ENCODE results near the gene SPATS2.

SPATS2 gene

DNA sequence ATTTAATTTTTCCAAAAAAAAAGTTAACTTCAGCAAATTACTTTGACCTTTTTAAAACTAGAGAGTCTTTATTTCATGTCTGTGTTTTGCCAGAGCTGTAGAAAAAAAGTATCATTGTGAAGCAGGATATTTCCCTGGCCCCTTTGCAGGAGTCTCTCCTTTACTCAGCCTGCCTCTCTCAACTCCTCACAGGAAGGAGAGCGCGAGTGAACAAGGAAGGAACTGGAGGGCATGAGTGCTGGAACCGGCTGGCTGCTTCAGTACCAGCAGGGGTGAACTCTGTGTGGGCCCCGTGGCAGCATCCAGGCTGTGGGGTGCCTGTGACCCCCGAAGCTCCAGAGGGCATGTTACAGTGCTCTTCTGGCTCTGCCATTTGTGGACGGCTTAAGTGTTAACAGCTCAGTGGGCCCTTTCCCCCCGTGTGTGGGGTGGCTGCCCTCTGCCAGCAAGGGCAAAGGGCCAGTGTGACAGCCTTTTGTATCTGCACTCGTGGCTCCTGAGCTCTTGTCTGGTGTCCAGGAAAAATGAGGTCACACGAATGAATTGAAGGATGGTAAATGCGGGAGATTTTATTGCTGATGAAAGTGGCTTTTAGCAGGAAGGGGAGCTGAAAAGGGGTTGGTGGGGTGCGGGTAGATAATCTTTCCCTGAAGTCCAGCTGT, 95.0 kb downstream of the SPATS2 start:
- TF ChIP-seq, protein P1, sequence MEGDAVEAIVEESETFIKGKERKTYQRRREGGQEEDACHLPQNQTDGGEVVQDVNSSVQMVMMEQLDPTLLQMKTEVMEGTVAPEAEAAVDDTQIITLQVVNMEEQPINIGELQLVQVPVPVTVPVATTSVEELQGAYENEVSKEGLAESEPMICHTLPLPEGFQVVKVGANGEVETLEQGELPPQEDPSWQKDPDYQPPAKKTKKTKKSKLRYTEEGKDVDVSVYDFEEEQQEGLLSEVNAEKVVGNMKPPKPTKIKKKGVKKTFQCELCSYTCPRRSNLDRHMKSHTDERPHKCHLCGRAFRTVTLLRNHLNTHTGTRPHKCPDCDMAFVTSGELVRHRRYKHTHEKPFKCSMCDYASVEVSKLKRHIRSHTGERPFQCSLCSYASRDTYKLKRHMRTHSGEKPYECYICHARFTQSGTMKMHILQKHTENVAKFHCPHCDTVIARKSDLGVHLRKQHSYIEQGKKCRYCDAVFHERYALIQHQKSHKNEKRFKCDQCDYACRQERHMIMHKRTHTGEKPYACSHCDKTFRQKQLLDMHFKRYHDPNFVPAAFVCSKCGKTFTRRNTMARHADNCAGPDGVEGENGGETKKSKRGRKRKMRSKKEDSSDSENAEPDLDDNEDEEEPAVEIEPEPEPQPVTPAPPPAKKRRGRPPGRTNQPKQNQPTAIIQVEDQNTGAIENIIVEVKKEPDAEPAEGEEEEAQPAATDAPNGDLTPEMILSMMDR (IDR thresholded peaks at IDR 0.05; ENCODE audit: borderline replicate concordance, insufficient read depth, low read depth, low read length): no peak
- no peak overlapping the region for H3K4me3 ChIP-seq (ENCODE audit: low read depth, low read length)

DNA sequence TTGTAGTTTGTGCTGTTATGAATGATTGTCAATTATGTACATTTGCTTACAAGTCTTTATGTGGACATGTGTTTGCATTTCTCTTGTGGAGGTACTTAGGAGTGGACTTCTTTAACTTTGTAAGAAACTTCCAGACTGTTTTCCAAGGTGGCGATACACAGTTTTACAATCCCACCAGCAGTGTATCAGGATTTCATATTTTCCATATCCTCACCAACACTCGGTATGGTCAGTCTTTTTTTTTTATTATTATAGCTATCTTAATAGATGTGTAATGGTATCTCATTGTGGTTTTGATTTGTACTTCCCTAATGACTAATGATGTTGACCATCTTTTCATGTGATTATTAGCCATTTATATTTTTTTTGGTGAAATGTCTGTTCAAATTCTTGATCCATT, 97.9 kb downstream of the SPATS2 start:
- H3K4me3 ChIP-seq (ENCODE audit: low read depth, low read length): no peak overlapping the region
- TF ChIP-seq, protein P1 (IDR thresholded peaks at IDR 0.05; ENCODE audit: borderline replicate concordance, insufficient read depth, low read depth, low read length): no peak

DNA sequence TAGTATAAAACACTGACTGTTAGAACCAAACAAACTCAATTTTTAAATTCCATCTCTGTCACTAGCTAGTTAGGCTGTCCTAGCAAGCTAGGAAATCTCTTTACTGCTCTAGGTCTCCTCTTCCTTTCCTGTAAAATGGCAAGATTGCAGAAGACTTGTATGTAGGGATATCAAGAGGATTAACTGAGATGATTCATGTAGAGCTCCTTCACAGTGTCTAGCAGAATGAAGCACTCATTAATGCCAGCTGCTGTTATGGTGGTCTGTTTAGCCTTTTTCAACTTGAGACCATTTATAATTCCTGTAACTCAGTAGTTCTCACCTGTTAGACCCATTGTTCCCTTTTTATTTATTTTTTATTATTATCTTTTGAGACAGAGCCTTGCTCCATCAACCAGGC, 103.7 kb downstream of the SPATS2 start:
- H3K4me3 ChIP-seq (ENCODE audit: low read depth, low read length): no peak overlapping the region
- TF ChIP-seq, protein P1 (IDR thresholded peaks at IDR 0.05; ENCODE audit: borderline replicate concordance, insufficient read depth, low read depth, low read length): no peak

DNA sequence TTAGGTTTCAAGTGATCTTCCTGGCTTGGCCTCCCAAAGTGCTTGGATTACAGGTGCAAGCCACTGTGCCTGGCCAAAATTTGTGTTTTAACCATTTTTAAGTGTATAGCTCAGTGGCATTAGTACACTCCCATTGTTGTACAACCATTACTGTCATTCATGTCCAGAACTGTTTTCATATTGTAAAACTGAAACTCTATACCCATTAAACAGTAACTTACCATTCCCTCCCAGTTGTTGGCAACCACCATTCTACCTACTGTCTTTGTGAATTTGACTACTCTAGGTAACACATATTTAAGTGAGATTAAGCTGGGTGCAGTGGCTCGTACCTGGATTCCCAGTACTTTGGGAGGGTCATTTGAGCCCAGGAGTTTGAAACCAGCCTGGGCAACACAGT, 104.3 kb downstream of the SPATS2 start:
- no peak overlapping the region for H3K4me3 ChIP-seq (ENCODE audit: low read depth, low read length)
- TF ChIP-seq, protein P1 (IDR thresholded peaks at IDR 0.05; ENCODE audit: borderline replicate concordance, insufficient read depth, low read depth, low read length): no peak

DNA sequence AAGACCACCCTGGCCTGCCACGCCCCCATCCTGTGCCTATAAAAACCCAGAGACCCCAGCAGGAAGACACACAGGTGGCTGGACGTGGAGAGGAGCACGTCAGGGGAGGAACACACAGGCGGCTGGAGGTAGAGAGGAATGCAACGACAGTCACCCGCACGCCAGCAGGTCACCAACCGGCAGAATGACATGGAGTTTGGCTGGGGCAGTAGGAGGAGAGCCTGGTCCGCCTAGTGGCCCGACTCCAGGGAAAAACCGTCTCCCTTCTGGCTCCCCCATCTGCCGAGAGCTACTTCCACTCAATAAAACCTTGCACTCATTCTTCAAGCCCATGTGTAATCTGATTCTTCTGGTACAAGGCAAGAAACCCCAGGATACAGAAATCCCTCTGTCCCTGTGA, 108.8 kb downstream of the SPATS2 start:
- H3K4me3 ChIP-seq (ENCODE audit: low read depth, low read length): no peak overlapping the region
- TF ChIP-seq, protein P1 (IDR thresholded peaks at IDR 0.05; ENCODE audit: borderline replicate concordance, insufficient read depth, low read depth, low read length): no peak

DNA sequence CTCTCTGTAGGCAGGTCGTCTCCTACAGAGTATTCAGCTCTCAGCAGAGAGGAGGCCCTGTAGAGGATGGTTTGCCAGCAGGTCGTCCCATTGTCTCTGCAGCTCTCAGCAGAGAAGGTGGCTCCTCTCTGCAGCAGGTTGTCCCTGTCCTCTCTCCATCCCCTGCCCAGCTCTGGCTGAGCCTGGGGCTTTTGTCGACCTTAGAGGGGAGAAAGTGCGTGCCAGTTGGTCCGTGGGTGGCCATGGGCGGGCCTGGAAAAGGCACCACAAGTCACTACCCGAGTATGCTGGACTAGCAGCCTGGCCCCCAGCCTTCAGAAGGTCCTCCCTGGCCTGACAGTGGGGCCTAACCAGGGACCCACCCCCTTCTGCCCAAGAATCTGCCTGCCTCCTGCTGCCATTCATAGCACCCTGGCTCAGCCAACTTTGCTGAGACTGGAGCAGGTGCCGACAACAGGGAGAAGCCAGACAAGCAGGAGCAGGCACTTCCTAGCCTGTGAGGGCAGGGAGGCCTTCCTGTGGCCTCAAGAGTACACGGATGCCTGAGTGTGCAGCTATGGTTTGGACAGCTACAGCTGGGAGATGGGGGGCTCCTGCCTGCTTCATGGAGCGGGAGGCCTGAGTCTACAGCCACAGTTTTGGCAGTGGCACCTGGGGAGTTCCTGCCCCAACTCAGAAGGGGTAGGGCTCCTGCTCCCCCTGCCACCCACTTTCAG, 111.8 kb downstream of the SPATS2 start:
- TF ChIP-seq, protein P1 (IDR thresholded peaks at IDR 0.05; ENCODE audit: borderline replicate concordance, insufficient read depth, low read depth, low read length): no peak
- H3K4me3 ChIP-seq (ENCODE audit: low read depth, low read length): no peak overlapping the region

All from GM12875 (cell line).